ENCODE data around the gene MAGEB17. TPM values are rescaled to one million over a fixed set of nuclear protein-coding genes. Genes with fewer than 3 reads are reported as not detected.

The MAGEB17 gene
- total RNA-seq, 1 experiment from 2014 or later = not detected

- ATAC-seq (no peak), DNase-seq (ENCODE audit: low read depth, low spot score) (no peak)
- RAD21 ChIA-PET (ENCODE audit: low non-redundant PET in 1 of 2, low total read pairs in 2 of 2, uncharacterized antibody in 2 of 2, unreplicated experiment in 2 of 2) = no interaction called here
- POLR2A ChIA-PET = no interaction called here
- no TSS peak for BruUV-seq (replicated peaks)
- CTCF ChIA-PET = no interaction called here
- Histone ChIP-seq H3K4me1 (ENCODE audit: control insufficient read depth in 1 of 2, insufficient read depth in 2 of 2, low read length in 2 of 2) (no peaks in the 10 kb centered on the region), H3K4me2 (ENCODE audit: low read length) (no peak overlapping the region), H3K79me2 (ENCODE audit: insufficient read depth, low read length) (no peaks in the 10 kb centered on the region), H3K27ac (ENCODE audit: low read depth, low read length) (no peak overlapping the region), H2AFZ (ENCODE audit: low read depth, low read length, poor library complexity, severe bottlenecking) (no peak overlapping the region), H3K4me3 (replicated peaks in 1 of 2; ENCODE audit: low read depth in 1 of 2, low read length in 2 of 2) (no peak overlapping the region), H3K36me3 (ENCODE audit: control insufficient read depth in 1 of 2, insufficient read depth in 2 of 2, low read length in 2 of 2) (0 out of 4 replicates have a peak, but pooled peaks cover 0 to 8% of the 10 kb centered on the region in 2 experiments), H3K9me3 (ENCODE audit: control insufficient read depth in 1 of 2, insufficient read depth in 1 of 2, low read depth in 1 of 2, low read length in 2 of 2) (no peaks in the 10 kb centered on the region), H3K9ac (ENCODE audit: low read length) (no peak overlapping the region), H4K20me1 (ENCODE audit: insufficient read depth) (no peaks in the 10 kb centered on the region), H3K9me2 (ENCODE audit: insufficient read depth) (no peaks in the 10 kb centered on the region), H3K27me3 (ENCODE audit: insufficient read depth, low read length) (no peaks in the 10 kb centered on the region)
- intact Hi-C loops (cut with micrococcal nuclease) = no loop called here
- TF ChIP-seq FOSL1 (IDR thresholded peaks at IDR 0.05; ENCODE audit: low read depth) = no peak
- TF ChIP-seq MAX (IDR thresholded peaks at IDR 0.05) = no peak
- no peak for TF ChIP-seq POLR2AphosphoS5 (IDR thresholded peaks at IDR 0.05; ENCODE audit: low read depth, low read length)
- TF ChIP-seq JUND (IDR thresholded peaks at IDR 0.05) = no peak
- no peak for TF ChIP-seq ATF3 (IDR thresholded peaks at IDR 0.05)
- TF ChIP-seq ZFX (IDR thresholded peaks at IDR 0.05) = no peak
- no peak for TF ChIP-seq CEBPB (IDR thresholded peaks at IDR 0.05; ENCODE audit: low read depth)
These were observed 4.7 kb downstream of the MAGEB17 start for GRCh38 chrX:16171944-16172343.

DNA sequence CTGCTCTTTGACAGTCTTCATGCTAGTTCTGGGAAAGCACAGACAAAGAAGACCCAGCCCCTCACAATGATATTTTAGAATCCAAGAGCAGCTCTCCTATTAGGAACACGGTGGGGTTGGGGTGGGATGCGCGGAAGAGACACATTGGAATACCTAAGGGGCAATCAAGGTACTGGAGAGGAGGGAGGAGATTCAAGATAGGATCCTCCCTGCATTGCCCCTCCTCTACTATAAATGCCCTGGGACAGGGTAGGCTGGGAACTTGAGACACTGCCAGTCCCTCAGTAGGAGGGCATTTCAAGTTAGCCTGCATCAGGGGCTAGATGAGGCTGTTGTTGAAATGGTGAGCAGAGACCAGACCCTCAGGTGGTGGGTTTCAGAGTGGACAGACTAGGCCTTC is 5.1 kb downstream of the MAGEB17 start:
- H3K79me2 ChIP-seq (ENCODE audit: insufficient read depth, low read length) = no peaks in the 10 kb centered on the region
- no peak overlapping the region for H3K9ac ChIP-seq (ENCODE audit: low read length)
- H3K4me2 ChIP-seq (ENCODE audit: low read length) = no peak overlapping the region
- ChIA-PET POLR2A (no interaction called here), CTCF (no interaction called here), RAD21 (ENCODE audit: low non-redundant PET in 1 of 2, low total read pairs in 2 of 2, uncharacterized antibody in 2 of 2, unreplicated experiment in 2 of 2) (no interaction called here)
- H2AFZ ChIP-seq (ENCODE audit: low read depth, low read length, poor library complexity, severe bottlenecking) = no peak overlapping the region
- intact Hi-C loops (cut with micrococcal nuclease) = no loop called here
- DNase-seq (ENCODE audit: low read depth, low spot score) (no peak), ATAC-seq (no peak)
- no peak overlapping the region for H3K27ac ChIP-seq (ENCODE audit: low read depth, low read length)
- H3K9me3 ChIP-seq (ENCODE audit: control insufficient read depth in 1 of 2, insufficient read depth in 1 of 2, low read depth in 1 of 2, low read length in 2 of 2) = no peaks in the 10 kb centered on the region
- H3K36me3 ChIP-seq (ENCODE audit: control insufficient read depth in 1 of 2, insufficient read depth in 2 of 2, low read length in 2 of 2) = 0 out of 4 replicates have a peak, but pooled peaks cover 0 to 8% of the 10 kb centered on the region in 2 experiments
- H3K4me1 ChIP-seq (ENCODE audit: control insufficient read depth in 1 of 2, insufficient read depth in 2 of 2, low read length in 2 of 2) = no peaks in the 10 kb centered on the region
- no peaks in the 10 kb centered on the region for H3K9me2 ChIP-seq (ENCODE audit: insufficient read depth)
- H3K4me3 ChIP-seq (replicated peaks in 1 of 2; ENCODE audit: low read depth in 1 of 2, low read length in 2 of 2) = no peak overlapping the region
- no TSS peak for BruUV-seq (replicated peaks)
- no peaks in the 10 kb centered on the region for H4K20me1 ChIP-seq (ENCODE audit: insufficient read depth)
- no peaks in the 10 kb centered on the region for H3K27me3 ChIP-seq (ENCODE audit: insufficient read depth, low read length)
- TF ChIP-seq POLR2AphosphoS5 (IDR thresholded peaks at IDR 0.05; ENCODE audit: low read depth, low read length) (no peak), YY1 (IDR thresholded peaks at IDR 0.05; ENCODE audit: extremely low read depth, insufficient replicate concordance, low read depth, low read length) (no peak), RAD21 (IDR thresholded peaks at IDR 0.05; ENCODE audit: low read depth) (no peak), ATF3 (IDR thresholded peaks at IDR 0.05) (no peak), ELF1 (IDR thresholded peaks at IDR 0.05; ENCODE audit: borderline replicate concordance, low read depth) (no peak), SP1 (IDR thresholded peaks at IDR 0.05; ENCODE audit: low read depth) (no peak), FOSL1 (IDR thresholded peaks at IDR 0.05; ENCODE audit: low read depth) (no peak), MAX (IDR thresholded peaks at IDR 0.05) (no peak), TCF7L2 (IDR thresholded peaks at IDR 0.05; ENCODE audit: borderline replicate concordance, extremely low read depth, insufficient read depth, insufficient read length) (no peak), JUND (IDR thresholded peaks at IDR 0.05) (no peak), EZH2 (IDR thresholded peaks at IDR 0.05) (no peak), POLR2A (IDR thresholded peaks at IDR 0.05; ENCODE audit: borderline replicate concordance, extremely low read depth, insufficient read depth, insufficient read length) (no peak), EZH2phosphoT487 (IDR thresholded peaks at IDR 0.05; ENCODE audit: borderline replicate concordance) (no peak), CEBPB (IDR thresholded peaks at IDR 0.05; ENCODE audit: low read depth) (no peak), CTCF (IDR thresholded peaks at IDR 0.05 in 2 of 3, conservative IDR thresholded peaks at IDR 0.05 in 1 of 3; ENCODE audit: borderline replicate concordance in 1 of 3, insufficient read depth in 1 of 3, low read depth in 2 of 3, low read length in 2 of 3) (no peak), EGR1 (IDR thresholded peaks at IDR 0.05; ENCODE audit: low read depth) (no peak), ZFX (IDR thresholded peaks at IDR 0.05) (no peak)

Measured in HCT116 (cell line).